Fibroblast of lung (primary cell): ENCODE results near the gene C4orf54.

Source experiments
- CTCF ChIP-seq, 2 donors: IDR thresholded peaks in 1 of 2; conservative IDR thresholded peaks in 1 of 2; 1 replicate in 1 of 2; 2 replicates in 1 of 2; pipeline ENCODE4 v1.5.1; 2011 to 2012; ENCODE audit warnings: low read length in 2 of 2, control low read depth in 1 of 2, inconsistent platforms in 1 of 2, low read depth in 1 of 2, mild to moderate bottlenecking in 1 of 2
- EZH2 ChIP-seq: IDR thresholded peaks from 2 replicates; pipeline ENCODE4 v1.5.1; 2012; ENCODE audit warnings: low read length, control low read depth, mild to moderate bottlenecking; ENCODE audit errors: missing control alignments

- TF ChIP-seq EZH2 (no peak), CTCF (conservative IDR thresholded peaks at IDR 0.05 in 1 of 2, IDR thresholded peaks at IDR 0.05 in 1 of 2; ENCODE audit: low read depth in 1 of 2, low read length in 2 of 2) (no peak)
These were observed 35.5 kb upstream of the C4orf54 start for GRCh38 chr4:99693140-99693539.
